Measurements from ENCODE around the gene ZBTB40. TPM values are rescaled to one million over a fixed set of nuclear protein-coding genes. Genes with fewer than 3 reads are reported as not detected.

Gene ZBTB40
- total and polyA plus RNA-seq, 9 donors = 8.3 to 26.0 (median 19.1) TPM

GRCh38 chr1:22567994-22568393, 116.3 kb downstream of the ZBTB40 start:
- no peaks in the 10 kb centered on the region for H3K36me3 ChIP-seq
- no peak for DNase-seq
- 68 to 80% (median 76%) methylated on average over 6 of the region's 6 CpGs for WGBS, 3 donors
- H3K27ac ChIP-seq = no peak overlapping the region
- H3K27me3 ChIP-seq = no peaks in the 10 kb centered on the region
- intact Hi-C loops (cut with DNase I) = loop anchor here in 1 of 4 donors (5.0 kb wide), 1 partner anchor 1176 kb away; no protein-coding TSS in a partner anchor
- H3K4me1 ChIP-seq (ENCODE audit: insufficient read depth) = no peaks in the 10 kb centered on the region
- TF ChIP-seq EP300 (IDR thresholded peaks at IDR 0.05) = no peak
- TF ChIP-seq, protein P1, sequence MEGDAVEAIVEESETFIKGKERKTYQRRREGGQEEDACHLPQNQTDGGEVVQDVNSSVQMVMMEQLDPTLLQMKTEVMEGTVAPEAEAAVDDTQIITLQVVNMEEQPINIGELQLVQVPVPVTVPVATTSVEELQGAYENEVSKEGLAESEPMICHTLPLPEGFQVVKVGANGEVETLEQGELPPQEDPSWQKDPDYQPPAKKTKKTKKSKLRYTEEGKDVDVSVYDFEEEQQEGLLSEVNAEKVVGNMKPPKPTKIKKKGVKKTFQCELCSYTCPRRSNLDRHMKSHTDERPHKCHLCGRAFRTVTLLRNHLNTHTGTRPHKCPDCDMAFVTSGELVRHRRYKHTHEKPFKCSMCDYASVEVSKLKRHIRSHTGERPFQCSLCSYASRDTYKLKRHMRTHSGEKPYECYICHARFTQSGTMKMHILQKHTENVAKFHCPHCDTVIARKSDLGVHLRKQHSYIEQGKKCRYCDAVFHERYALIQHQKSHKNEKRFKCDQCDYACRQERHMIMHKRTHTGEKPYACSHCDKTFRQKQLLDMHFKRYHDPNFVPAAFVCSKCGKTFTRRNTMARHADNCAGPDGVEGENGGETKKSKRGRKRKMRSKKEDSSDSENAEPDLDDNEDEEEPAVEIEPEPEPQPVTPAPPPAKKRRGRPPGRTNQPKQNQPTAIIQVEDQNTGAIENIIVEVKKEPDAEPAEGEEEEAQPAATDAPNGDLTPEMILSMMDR (IDR thresholded peaks at IDR 0.05) = no peak
- no peak overlapping the region for H3K4me3 ChIP-seq
- H3K9me3 ChIP-seq = no peaks in the 10 kb centered on the region

DNA sequence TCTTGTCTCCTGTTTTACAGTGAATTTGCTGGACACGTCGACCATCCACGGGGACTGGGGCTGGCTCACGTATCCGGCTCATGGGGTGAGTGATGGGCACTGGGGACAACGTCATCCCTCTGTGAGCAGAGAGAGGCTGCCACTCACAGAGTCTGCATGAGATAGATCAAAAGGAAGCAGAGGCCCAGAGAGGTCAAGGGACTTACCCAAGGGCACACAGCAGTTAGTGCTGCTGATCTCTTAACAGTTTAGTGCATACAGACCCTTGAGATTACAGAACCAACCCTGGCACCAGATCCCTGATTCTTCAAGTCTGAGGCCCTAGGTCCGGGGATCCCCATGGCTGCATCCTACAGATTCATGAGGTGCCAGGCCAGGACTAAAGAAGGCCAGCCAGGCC, 117.6 kb downstream of the ZBTB40 start:
- H3K4me3 ChIP-seq = no peak overlapping the region
- no peak for TF ChIP-seq EP300 (IDR thresholded peaks at IDR 0.05)
- TF ChIP-seq POLR2A (IDR thresholded peaks at IDR 0.05) = no peak
- TF ChIP-seq, protein P1 (IDR thresholded peaks at IDR 0.05) = no peak
- no peaks in the 10 kb centered on the region for H3K27me3 ChIP-seq
- no peak for DNase-seq
- no peaks in the 10 kb centered on the region for H3K4me1 ChIP-seq (ENCODE audit: insufficient read depth)
- no peaks in the 10 kb centered on the region for H3K9me3 ChIP-seq
- intact Hi-C loops (cut with DNase I) = loop anchor here in 1 of 4 donors (5.0 kb wide), 1 partner anchor 1177 kb away; no protein-coding TSS in a partner anchor
- 85 to 91% (median 88%) methylated on average over 7 of the region's 7 CpGs for WGBS, 3 donors
- no peak overlapping the region for H3K27ac ChIP-seq
- H3K36me3 ChIP-seq = no peaks in the 10 kb centered on the region

- TF ChIP-seq EP300 (IDR thresholded peaks at IDR 0.05) = no peak
- TF ChIP-seq, protein P1 (IDR thresholded peaks at IDR 0.05) = no peak
- TF ChIP-seq POLR2A (IDR thresholded peaks at IDR 0.05) = no peak
- no peaks in the 10 kb centered on the region for H3K9me3 ChIP-seq
- H3K4me1 ChIP-seq (ENCODE audit: insufficient read depth) = no peaks in the 10 kb centered on the region
- H3K27me3 ChIP-seq = no peaks in the 10 kb centered on the region
- no peak overlapping the region for H3K4me3 ChIP-seq
- no peak for DNase-seq
- H3K36me3 ChIP-seq = no peaks in the 10 kb centered on the region
- 82 to 87% (median 84%) methylated on average over 34 of the region's 34 CpGs for WGBS, 3 donors
- no peak overlapping the region for H3K27ac ChIP-seq
- intact Hi-C loops (cut with DNase I) = no loop called here
Observed at GRCh38 chr1:22570140-22570909, 118.7 kb downstream of the ZBTB40 start.

DNA sequence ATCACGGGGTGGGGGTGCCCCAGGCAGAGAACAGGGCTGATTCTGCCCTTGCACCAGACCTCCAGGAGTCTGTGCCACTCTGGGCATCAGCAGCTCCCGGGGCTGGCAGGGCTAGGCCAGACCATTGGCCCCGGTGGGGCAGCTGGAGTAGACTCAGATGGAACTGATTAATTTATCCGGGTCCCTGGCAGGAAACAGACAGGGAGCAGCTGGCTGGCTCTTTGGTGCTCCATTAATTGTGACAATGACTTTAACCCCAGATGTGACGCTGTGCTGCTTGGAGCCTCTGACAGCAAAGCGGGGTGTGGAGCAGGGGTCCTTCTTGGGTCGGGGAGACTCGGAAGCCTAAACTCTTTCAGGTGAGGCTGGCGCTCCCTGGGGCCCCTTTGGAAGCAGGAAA, 121.2 kb downstream of the ZBTB40 start:
- WGBS, 3 donors = 62 to 69% (median 65%) methylated on average over 9 of the region's 9 CpGs
- H3K9me3 ChIP-seq = no peaks in the 10 kb centered on the region
- intact Hi-C loops (cut with DNase I) = no loop called here
- TF ChIP-seq EP300 (IDR thresholded peaks at IDR 0.05) = no peak
- TF ChIP-seq, protein P1 (IDR thresholded peaks at IDR 0.05) = no peak
- no peak for TF ChIP-seq POLR2A (IDR thresholded peaks at IDR 0.05)
- H3K27ac ChIP-seq = no peak overlapping the region
- no peaks in the 10 kb centered on the region for H3K4me1 ChIP-seq (ENCODE audit: insufficient read depth)
- H3K4me3 ChIP-seq = no peak overlapping the region
- H3K27me3 ChIP-seq = no peaks in the 10 kb centered on the region
- DNase-seq = no peak
- no peaks in the 10 kb centered on the region for H3K36me3 ChIP-seq

Measured in ovary (tissue), 9 donors.